SH-SY5Y (cell line): ENCODE data around the gene FOXO1.

Experiments
- GATA2 ChIP-seq: IDR thresholded peaks from 2 replicates; pipeline ENCODE4 v1.6.1; 2011; ENCODE audit warnings: mild to moderate bottlenecking, low read depth, low read length
- GATA3 ChIP-seq: IDR thresholded peaks from 2 replicates; pipeline ENCODE4 v1.6.1; 2011; ENCODE audit warnings: low read depth, mild to moderate bottlenecking, low read length, moderate library complexity

DNA sequence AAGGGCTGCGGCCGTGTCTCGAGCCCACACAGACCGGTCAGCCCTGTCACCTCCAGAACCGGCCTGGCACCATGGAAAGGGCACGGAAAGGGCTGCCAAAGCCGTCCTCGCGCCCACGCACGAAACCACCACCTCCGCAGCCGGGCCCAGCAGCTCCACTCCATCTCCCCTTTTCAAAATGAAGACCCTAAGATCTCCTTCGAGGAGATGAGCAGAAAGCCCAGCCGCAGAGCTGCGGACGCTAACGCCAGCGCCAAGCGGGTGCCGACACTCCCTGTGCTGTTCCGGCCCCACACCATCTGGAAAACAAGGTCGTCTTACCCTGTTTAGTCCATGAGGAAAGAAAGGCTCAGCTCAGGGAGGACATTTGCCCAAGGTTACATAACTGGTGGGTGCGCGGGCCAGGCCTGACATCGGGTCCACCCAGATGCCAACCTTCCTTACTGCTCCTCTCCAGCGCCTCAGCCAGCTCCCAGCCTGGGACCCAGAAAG lies 131.1 kb downstream of the FOXO1 start:
- TF ChIP-seq GATA2 (no peak), GATA3 (no peak)
